ENCODE results near the gene EBLN2.

EBLN2 gene

GRCh38 chr3:73028803-73029202, 32.7 kb upstream of the EBLN2 start:
- TF ChIP-seq CTCF (IDR thresholded peaks at IDR 0.05; ENCODE audit: low read depth, low read length) = no peak
- no peak overlapping the region for H3K4me3 ChIP-seq (ENCODE audit: low read depth, low read length)

GRCh38 chr3:73029321-73029796, 32.1 kb upstream of the EBLN2 start:
- no peak overlapping the region for H3K4me3 ChIP-seq (ENCODE audit: low read depth, low read length)
- TF ChIP-seq CTCF (IDR thresholded peaks at IDR 0.05; ENCODE audit: low read depth, low read length) = no peak

GRCh38 chr3:73030073-73030597, 31.3 kb upstream of the EBLN2 start:
- TF ChIP-seq CTCF (IDR thresholded peaks at IDR 0.05; ENCODE audit: low read depth, low read length) = no peak
- no peak overlapping the region for H3K4me3 ChIP-seq (ENCODE audit: low read depth, low read length)

- H3K4me3 ChIP-seq (ENCODE audit: low read depth, low read length) = no peak overlapping the region
- no peak for TF ChIP-seq CTCF (IDR thresholded peaks at IDR 0.05; ENCODE audit: low read depth, low read length)
These were observed 29.8 kb upstream of the EBLN2 start for GRCh38 chr3:73031573-73032103.

- no peak overlapping the region for H3K4me3 ChIP-seq (ENCODE audit: low read depth, low read length)
- no peak for TF ChIP-seq CTCF (IDR thresholded peaks at IDR 0.05; ENCODE audit: low read depth, low read length)
These were observed 24.5 kb upstream of the EBLN2 start for GRCh38 chr3:73036694-73037591.

GRCh38 chr3:73041537-73041936, 19.9 kb upstream of the EBLN2 start:
- H3K4me3 ChIP-seq (ENCODE audit: low read depth, low read length) = no peak overlapping the region
- TF ChIP-seq CTCF (IDR thresholded peaks at IDR 0.05; ENCODE audit: low read depth, low read length) = no peak

GRCh38 chr3:73043414-73043813, 18.0 kb upstream of the EBLN2 start:
- no peak for TF ChIP-seq CTCF (IDR thresholded peaks at IDR 0.05; ENCODE audit: low read depth, low read length)
- no peak overlapping the region for H3K4me3 ChIP-seq (ENCODE audit: low read depth, low read length)

Data from WI38 (cell line).